ENCODE results near the gene PTAFR. TPM values are rescaled to one million over a fixed set of nuclear protein-coding genes. Genes with fewer than 3 reads are reported as not detected.
A peak's percentile ranks its signal among the peaks of the same experiment; 100 is the strongest.

PTAFR gene, protein sequence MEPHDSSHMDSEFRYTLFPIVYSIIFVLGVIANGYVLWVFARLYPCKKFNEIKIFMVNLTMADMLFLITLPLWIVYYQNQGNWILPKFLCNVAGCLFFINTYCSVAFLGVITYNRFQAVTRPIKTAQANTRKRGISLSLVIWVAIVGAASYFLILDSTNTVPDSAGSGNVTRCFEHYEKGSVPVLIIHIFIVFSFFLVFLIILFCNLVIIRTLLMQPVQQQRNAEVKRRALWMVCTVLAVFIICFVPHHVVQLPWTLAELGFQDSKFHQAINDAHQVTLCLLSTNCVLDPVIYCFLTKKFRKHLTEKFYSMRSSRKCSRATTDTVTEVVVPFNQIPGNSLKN
- under 1 TPM; 0.26 to 0.57 (median 0.43) TPM for total RNA-seq (2021; fragmentation: NEBNext Ultra II Directional; extraction: Animal tissue kit (Norgen Biotek cat#: 25700))
- long read RNA-seq, partial matches to known transcripts: 0 of 1 reads
- long read RNA-seq, other reads (novel, unspliced or antisense): 1 of 1 reads

DNA sequence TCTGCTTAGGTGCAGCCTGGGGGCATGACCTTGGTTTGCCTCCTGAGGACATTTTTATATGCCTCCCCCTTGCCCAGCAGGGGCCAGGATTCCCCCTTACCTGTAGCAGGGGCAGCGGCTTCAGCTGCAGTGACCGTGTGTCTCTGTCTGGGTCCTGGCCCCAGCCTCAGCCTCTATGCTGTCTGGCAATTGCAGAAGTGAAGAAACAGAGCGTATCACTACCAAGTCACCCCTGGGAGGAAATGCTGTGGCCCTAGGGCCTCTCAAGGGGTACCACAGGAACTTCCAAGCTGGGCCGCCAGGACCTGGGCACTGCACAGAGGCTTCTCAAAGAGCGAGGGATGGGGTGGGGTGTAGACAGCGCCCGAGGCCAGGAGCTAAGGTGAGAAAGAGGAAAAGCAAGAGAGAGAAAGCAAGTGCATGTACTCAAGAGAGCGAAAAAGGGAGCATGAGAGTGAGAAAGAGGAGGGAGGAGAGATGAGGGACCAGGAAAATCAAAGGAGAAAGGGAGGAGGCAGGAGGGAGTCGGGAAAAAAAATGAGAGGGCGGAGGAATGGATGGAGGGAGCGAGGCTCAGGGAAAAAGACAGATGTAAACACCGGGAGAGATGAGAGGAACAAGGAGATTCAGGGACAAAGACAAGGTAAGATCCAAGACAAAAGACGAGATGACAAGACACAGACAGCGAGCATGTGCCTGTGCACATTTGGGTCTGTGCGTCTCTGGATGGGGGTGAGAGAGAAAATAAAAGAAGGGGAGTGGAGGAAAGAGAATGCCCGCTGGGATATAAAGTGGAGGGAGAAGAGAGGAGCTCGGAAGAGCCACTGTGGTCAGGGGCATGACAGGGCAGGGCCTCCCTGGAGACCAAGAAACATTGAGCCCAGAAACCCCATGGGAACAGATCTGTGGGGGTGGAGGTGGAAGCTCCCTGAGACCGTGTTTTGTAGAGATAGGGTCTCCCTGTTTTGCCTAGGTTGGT lies at the start of gene PTAFR:
TSS of gene PTAFR (minus strand) at position 199 of the 979 bp plus-strand sequence. CDS start 25,669 bp downstream, outside the sequence.
- Mint-ChIP-seq H3K36me3 (ENCODE audit: low read depth) (no peaks in the 10 kb centered on the region), H3K4me3 (no peak within 1 kb of the TSS), H3K9me3 (no peaks in the 10 kb centered on the region), H3K27ac (no peak within 1 kb of the TSS), H3K27me3 (ENCODE audit: insufficient read depth) (peaks cover 3% of the 10 kb centered on the region), H3K4me1 (ENCODE audit: low read depth) (peaks cover 13% of the 10 kb centered on the region; the same call in 1 of the 2 replicates)
- TF ChIP-seq, protein P1, sequence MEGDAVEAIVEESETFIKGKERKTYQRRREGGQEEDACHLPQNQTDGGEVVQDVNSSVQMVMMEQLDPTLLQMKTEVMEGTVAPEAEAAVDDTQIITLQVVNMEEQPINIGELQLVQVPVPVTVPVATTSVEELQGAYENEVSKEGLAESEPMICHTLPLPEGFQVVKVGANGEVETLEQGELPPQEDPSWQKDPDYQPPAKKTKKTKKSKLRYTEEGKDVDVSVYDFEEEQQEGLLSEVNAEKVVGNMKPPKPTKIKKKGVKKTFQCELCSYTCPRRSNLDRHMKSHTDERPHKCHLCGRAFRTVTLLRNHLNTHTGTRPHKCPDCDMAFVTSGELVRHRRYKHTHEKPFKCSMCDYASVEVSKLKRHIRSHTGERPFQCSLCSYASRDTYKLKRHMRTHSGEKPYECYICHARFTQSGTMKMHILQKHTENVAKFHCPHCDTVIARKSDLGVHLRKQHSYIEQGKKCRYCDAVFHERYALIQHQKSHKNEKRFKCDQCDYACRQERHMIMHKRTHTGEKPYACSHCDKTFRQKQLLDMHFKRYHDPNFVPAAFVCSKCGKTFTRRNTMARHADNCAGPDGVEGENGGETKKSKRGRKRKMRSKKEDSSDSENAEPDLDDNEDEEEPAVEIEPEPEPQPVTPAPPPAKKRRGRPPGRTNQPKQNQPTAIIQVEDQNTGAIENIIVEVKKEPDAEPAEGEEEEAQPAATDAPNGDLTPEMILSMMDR (IDR thresholded peaks at IDR 0.05): no peak
- DNase-seq: no peak

DNA sequence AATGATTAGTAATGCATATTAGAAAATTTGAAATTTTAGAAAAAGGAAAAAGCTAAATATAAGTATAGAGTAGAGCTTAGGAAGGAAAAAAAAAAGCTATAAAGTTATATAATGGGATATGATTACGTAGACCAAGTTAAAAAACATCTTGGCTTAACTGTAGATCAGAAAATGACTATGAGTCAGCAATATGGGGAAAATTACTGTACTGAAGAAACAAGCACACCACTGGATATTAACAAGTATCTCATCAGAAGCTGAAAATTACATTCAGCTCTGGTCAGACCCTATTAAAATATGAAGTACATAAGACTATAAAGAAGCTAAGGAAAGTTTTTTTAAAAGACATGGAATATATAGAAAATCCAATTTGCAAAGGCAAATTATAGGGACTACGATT lies 36.8 kb upstream of the PTAFR start:
- H3K4me3 Mint-ChIP-seq: no peak overlapping the region
- TF ChIP-seq, protein P1 (IDR thresholded peaks at IDR 0.05): no peak
- no peaks in the 10 kb centered on the region for H3K4me1 Mint-ChIP-seq (ENCODE audit: low read depth)
- H3K27me3 Mint-ChIP-seq (ENCODE audit: insufficient read depth): no peaks in the 10 kb centered on the region
- peaks cover 4% of the 10 kb centered on the region; the same call in 1 of the 2 replicates for H3K36me3 Mint-ChIP-seq (ENCODE audit: low read depth)
- DNase-seq: no peak
- H3K27ac Mint-ChIP-seq: peak overlapping the region; percentile 33; the same call in 1 of the 2 replicates
- no peaks in the 10 kb centered on the region for H3K9me3 Mint-ChIP-seq

- H3K27me3 Mint-ChIP-seq (ENCODE audit: insufficient read depth): no peaks in the 10 kb centered on the region
- DNase-seq: no peak
- H3K4me3 Mint-ChIP-seq: no peak overlapping the region
Observed at GRCh38 chr1:28209700-28210099, 33.2 kb upstream of the PTAFR start.

DNA sequence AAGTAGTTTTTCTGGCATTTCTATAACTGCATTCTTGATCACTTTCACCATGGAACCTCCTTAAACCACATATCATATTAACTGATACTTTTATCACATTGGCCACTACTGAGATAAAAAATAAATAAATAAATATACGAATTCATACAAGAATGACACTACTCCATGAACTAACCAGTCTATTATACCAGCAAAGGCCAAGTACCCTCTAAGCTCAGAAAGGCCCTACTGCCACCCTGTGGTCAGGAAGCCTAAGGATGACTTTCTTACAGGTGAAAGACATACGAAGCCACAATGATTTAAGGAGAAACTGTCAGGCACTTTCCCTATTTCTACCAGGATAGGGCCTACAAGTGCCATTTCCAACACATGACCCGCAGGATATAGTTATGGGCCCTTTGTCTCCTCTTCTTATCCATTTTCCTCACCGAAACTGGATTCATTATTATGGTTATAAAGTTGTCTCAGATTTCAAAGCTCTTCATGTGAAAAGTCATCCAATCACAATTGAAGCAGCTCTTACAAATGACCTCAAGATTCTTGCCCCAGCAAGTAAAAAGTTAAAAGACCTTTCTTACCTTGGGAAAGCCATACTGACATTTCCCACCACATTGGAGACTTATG lies 32.4 kb upstream of the PTAFR start:
- Mint-ChIP-seq H3K9me3 (no peaks in the 10 kb centered on the region), H3K27ac (no peak overlapping the region)

More at GRCh38 chr1:28209700-28210099, 33.2 kb upstream of the PTAFR start:
- Mint-ChIP-seq H3K9me3 (no peaks in the 10 kb centered on the region), H3K27ac (no peak overlapping the region), H3K36me3 (ENCODE audit: low read depth) (peaks cover 4% of the 10 kb centered on the region; the same call in 1 of the 2 replicates), H3K4me1 (ENCODE audit: low read depth) (no peaks in the 10 kb centered on the region)
- TF ChIP-seq, protein P1 (IDR thresholded peaks at IDR 0.05): no peak

More for the DNA sequence above, 32.4 kb upstream of the PTAFR start:
- DNase-seq: peak; percentile 62
- H3K36me3 Mint-ChIP-seq (ENCODE audit: low read depth): peaks cover 5% of the 10 kb centered on the region
- no peaks in the 10 kb centered on the region for H3K4me1 Mint-ChIP-seq (ENCODE audit: low read depth)
- no peaks in the 10 kb centered on the region for H3K27me3 Mint-ChIP-seq (ENCODE audit: insufficient read depth)
- H3K4me3 Mint-ChIP-seq: no peak overlapping the region
- TF ChIP-seq, protein P1 (IDR thresholded peaks at IDR 0.05): peak; percentile 83

All from HFFc6 (cell line).